Type B pancreatic cell (in vitro differentiated cells): Measurements from ENCODE around the gene GTF2IRD1. TPM values are rescaled to one million over a fixed set of nuclear protein-coding genes. Genes with fewer than 3 reads are reported as not detected.

ENCODE experiments used
- DNase-seq: peaks from one replicate; pipeline ENCODE4 v3.0.0; 2021; ENCODE audit warnings: mixed read lengths; ENCODE audit not compliant: unreplicated experiment; ENCODE audit errors: extremely low spot score
- H3K27ac Mint-ChIP-seq: 2 replicates; pipeline ENCODE4 v1.8.0; 2021; ENCODE audit warnings: mild to moderate bottlenecking, mixed read lengths
- H3K27me3 Mint-ChIP-seq: 2 replicates; pipeline ENCODE4 v1.8.0; 2021; ENCODE audit warnings: mixed read lengths
- H3K36me3 Mint-ChIP-seq: 2 replicates; pipeline ENCODE4 v1.8.0; 2021; ENCODE audit warnings: mixed read lengths
- H3K4me1 Mint-ChIP-seq: one replicate; pipeline ENCODE4 v1.8.0; 2021; ENCODE audit warnings: mixed read lengths; ENCODE audit not compliant: unreplicated experiment
- H3K4me3 Mint-ChIP-seq: 2 replicates; pipeline ENCODE4 v1.8.0; 2021; ENCODE audit warnings: mild to moderate bottlenecking, mixed read lengths
- H3K9me3 Mint-ChIP-seq: 2 replicates; pipeline ENCODE4 v1.8.0; 2021; ENCODE audit warnings: mixed read lengths
- total RNA-seq: library from RNA; stranded (reverse); gene quantifications from 2 replicates; pipeline ENCODE4 v1.2.1, GENCODE V29; 2021; ENCODE audit warnings: low replicate concordance
- TF ChIP-seq, protein P1 (sequence below): fragments of 200-600 bp; sonication (generic); conservative IDR thresholded peaks from 2 replicates; pipeline ENCODE4 v1.5.0; 2021; ENCODE audit warnings: antibody characterized with exemption, mild to moderate bottlenecking

The GTF2IRD1 gene
- total RNA-seq, 1 donor from 2014 or later = 47.9 TPM

DNA sequence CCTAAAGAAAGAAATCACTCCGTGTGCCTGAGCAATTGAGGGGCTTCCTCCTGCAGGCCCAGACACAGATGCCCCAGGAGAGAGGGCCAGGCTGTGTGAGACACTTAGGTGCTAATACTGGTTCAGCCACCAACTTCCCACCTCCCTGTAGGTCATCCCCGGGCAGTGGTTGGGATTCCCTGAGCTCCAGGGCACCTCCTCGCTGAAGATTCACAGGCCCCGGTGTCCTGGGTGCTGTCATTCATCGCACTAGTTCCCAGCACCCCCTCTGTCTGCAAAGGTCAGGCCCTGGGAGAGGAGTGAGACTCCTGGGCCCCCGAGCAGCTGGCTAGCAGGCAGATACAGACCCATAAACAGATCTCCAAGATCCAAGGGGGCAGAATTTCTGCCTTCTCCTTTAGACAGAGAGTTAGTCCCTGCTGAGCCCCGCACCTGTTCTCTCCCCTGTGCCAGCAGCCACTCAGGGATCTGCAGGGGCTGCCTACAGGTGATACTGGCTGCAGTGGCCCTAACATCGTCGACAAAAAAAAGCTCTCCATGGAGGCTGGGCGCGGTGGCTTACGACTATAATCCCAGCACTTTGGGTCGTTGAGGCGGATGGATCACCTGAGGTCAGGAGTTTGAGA lies 165.6 kb downstream of the GTF2IRD1 start:
- Mint-ChIP-seq H3K4me3 (no peak overlapping the region), H3K36me3 (no peaks in the 10 kb centered on the region), H3K27ac (no peak overlapping the region), H3K4me1 (peaks cover 9% of the 10 kb centered on the region), H3K9me3 (no peaks in the 10 kb centered on the region), H3K27me3 (no peaks in the 10 kb centered on the region)
- no peak for DNase-seq
- TF ChIP-seq, protein P1, sequence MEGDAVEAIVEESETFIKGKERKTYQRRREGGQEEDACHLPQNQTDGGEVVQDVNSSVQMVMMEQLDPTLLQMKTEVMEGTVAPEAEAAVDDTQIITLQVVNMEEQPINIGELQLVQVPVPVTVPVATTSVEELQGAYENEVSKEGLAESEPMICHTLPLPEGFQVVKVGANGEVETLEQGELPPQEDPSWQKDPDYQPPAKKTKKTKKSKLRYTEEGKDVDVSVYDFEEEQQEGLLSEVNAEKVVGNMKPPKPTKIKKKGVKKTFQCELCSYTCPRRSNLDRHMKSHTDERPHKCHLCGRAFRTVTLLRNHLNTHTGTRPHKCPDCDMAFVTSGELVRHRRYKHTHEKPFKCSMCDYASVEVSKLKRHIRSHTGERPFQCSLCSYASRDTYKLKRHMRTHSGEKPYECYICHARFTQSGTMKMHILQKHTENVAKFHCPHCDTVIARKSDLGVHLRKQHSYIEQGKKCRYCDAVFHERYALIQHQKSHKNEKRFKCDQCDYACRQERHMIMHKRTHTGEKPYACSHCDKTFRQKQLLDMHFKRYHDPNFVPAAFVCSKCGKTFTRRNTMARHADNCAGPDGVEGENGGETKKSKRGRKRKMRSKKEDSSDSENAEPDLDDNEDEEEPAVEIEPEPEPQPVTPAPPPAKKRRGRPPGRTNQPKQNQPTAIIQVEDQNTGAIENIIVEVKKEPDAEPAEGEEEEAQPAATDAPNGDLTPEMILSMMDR = no peak

DNA sequence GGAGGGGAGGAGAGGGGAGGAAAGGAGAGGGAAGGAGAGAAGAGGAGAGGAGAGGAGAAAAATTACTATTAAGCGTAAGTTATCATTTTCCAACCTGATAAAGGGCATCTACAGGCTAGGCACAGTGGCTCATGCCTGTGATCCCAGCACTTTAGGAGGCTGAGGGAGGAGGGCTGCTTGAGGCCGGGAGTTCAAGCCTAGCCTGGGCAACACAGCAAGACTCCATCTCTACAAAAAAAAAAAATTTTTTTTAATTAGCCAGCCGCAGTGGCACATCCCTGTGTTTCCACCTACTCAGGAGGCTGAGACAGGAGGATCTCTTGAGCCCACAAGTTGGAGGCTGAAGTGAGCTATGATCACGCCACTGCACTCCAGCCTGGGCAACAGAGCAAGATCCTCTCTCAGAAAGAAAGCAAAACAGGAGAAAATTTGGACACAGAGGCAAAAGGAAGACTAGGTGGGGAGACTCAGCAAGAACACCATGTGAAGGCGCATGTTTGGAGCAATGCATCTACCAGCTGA lies 168.6 kb downstream of the GTF2IRD1 start:
- H3K36me3 Mint-ChIP-seq = no peaks in the 10 kb centered on the region
- H3K27ac Mint-ChIP-seq = no peak overlapping the region
- H3K4me1 Mint-ChIP-seq = peaks cover 6% of the 10 kb centered on the region
- no peak overlapping the region for H3K4me3 Mint-ChIP-seq
- H3K27me3 Mint-ChIP-seq = no peaks in the 10 kb centered on the region
- TF ChIP-seq, protein P1 = no peak
- no peaks in the 10 kb centered on the region for H3K9me3 Mint-ChIP-seq
- no peak for DNase-seq

- no peak overlapping the region for H3K4me3 Mint-ChIP-seq
- peaks cover 10% of the 10 kb centered on the region for H3K4me1 Mint-ChIP-seq
- H3K36me3 Mint-ChIP-seq = no peaks in the 10 kb centered on the region
- no peaks in the 10 kb centered on the region for H3K9me3 Mint-ChIP-seq
- no peak for DNase-seq
- H3K27me3 Mint-ChIP-seq = no peaks in the 10 kb centered on the region
- TF ChIP-seq, protein P1 = no peak
- H3K27ac Mint-ChIP-seq = no peak overlapping the region
Measured at GRCh38 chr7:74623135-74623534, 169.4 kb downstream of the GTF2IRD1 start.

DNA sequence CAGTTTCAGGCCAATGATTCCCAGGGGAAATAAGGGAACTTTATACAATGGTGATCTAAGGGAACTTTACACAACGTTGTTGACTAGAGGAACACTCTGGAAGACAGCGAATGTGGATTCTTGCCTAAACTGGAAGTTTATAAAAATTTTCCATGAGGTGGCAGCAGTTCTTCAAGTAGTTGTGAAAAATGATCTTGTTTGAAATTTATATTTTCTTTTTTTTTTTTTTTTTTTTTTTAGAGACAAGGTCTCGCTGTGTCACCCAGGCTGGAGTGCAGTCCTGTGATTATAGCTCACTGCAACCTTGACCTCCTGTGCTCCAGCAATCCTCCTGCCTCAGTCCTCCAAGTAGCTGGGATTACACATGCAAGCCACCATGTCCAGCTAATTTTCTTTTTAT lies 171.7 kb downstream of the GTF2IRD1 start:
- Mint-ChIP-seq H3K9me3 (no peaks in the 10 kb centered on the region), H3K4me3 (no peak overlapping the region), H3K27ac (no peak overlapping the region), H3K36me3 (no peaks in the 10 kb centered on the region), H3K27me3 (no peaks in the 10 kb centered on the region), H3K4me1 (peaks cover 16% of the 10 kb centered on the region)
- TF ChIP-seq, protein P1 = no peak
- no peak for DNase-seq

DNA sequence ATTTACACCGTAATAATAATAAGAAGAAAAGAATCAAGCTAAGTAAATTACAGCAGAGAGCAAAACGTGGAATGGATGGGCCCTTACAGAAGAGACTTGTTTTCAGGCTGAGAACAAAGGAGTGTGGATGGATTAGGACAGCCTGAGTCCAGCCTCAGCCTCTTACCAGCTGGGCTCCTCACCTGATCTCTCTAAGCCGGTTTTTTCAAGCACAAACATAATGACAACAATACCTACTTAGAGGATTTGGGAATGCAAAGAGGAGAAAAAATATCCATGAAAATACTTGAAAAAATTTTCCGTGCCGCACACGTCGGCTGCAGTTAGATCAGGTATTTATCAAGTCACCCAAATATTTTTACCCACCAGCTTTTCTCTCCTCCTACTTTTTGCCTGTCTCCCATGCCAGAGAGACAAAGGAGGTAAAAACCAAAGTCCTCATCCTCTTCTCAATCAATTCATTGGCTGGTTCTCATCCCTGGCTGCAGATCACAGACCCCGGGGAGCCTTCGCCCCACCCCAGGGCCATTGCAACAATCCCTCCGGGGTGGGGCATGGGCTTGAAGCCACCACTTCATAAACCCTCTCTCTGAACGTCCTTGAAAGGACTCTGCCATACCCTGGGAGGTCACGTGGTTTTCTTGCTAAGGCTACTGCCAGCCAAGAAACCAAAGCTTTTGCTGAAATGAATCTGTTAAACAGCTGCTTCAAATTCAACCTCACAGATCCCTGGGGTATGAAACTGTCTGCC lies 174.1 kb downstream of the GTF2IRD1 start:
- peak overlapping the region; percentile 47 for H3K27ac Mint-ChIP-seq
- peak overlapping the region; percentile 0 for H3K4me3 Mint-ChIP-seq
- peaks cover 16% of the 10 kb centered on the region for H3K4me1 Mint-ChIP-seq
- no peak for DNase-seq
- TF ChIP-seq, protein P1 = no peak
- no peaks in the 10 kb centered on the region for H3K36me3 Mint-ChIP-seq
- no peaks in the 10 kb centered on the region for H3K27me3 Mint-ChIP-seq
- H3K9me3 Mint-ChIP-seq = no peaks in the 10 kb centered on the region
